G401 (cell line): ENCODE measurements around the gene ERFL. TPM values are rescaled to one million over a fixed set of nuclear protein-coding genes. Genes with fewer than 3 reads are reported as not detected.

Source experiments
- DNase-seq: peaks from one replicate; pipeline ENCODE4 v3.0.0-alpha.2; 2015; ENCODE audit warnings: low spot score
- in situ Hi-C: cut with HindIII; loops from 2 replicates; pipeline ENCODE4 v1.10.0; 2016; ENCODE audit warnings: low sequenced_read_pairs, mixed read lengths
- total RNA-seq: library from RNA; depleted of rRNA; stranded (reverse); fragments of >200 nt; shearing (Covaris generic); gene quantifications from 2 replicates; pipeline ENCODE4 v1.2.3, GENCODE V29; 2014

Gene ERFL
- total RNA-seq, 1 experiment from 2014 or later = not detected

DNA sequence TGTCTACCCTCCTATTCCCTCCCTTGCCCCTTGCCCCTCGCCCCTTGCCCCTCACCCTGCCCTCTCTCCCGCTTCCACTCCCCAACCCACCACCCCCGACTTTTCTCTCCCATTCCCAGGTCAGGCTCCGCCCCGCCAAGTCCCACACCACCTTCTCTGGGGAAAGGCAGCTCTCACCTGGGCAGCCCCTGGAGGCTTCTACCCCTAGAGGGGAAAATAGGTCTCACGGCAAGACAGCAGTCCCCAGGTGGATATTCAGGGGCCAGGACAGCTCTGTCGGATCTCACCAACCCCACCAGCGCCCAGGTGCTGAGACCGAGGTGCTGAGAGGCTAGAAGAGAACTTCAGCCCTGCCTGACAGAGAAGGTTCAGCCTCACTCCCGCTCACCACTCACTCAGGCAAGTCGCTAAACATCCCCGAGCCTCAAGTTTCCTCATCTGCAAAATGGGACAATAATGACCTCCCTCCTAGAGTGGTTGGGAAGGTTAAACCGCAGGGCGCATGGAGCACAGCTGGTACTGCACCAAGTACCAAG is 1.4 kb upstream of the ERFL start:
- no peak for DNase-seq
- in situ Hi-C loops = no loop called here

DNA sequence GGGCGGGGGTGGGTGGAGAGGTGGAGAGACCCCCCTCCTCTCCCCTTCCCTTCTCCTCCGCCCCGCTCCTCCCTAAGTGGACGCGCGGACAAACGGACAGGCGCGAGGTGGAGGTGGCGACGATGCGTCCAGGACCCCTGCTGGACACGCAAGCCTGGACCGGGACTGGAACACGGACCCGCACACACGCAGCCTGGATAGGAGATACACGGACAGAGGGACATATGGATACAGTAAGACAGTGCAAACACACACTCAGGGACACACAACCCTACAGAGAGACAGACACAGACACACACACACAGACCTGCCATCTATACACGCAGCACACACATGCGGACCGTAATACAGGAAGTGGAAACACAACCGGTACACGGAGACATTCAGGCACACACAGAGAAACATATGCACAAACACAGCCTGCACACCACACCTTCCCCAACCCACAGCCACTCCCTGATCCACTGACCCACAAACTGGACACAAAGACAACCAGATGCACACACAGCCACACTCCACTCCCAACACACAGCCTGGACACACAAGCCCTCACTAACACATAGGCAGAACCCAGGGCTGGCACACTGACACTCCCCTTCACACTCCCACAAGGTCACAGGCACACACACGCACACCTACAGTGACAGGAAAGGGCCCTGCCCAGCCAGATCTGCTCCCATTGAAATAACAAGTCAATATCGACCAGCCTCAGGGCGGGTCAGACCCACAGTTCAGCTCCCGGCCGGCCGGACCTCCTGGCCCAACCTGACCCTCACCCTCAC is 696 bp upstream of the ERFL start:
- in situ Hi-C loops = no loop called here
- DNase-seq = no peak

DNA sequence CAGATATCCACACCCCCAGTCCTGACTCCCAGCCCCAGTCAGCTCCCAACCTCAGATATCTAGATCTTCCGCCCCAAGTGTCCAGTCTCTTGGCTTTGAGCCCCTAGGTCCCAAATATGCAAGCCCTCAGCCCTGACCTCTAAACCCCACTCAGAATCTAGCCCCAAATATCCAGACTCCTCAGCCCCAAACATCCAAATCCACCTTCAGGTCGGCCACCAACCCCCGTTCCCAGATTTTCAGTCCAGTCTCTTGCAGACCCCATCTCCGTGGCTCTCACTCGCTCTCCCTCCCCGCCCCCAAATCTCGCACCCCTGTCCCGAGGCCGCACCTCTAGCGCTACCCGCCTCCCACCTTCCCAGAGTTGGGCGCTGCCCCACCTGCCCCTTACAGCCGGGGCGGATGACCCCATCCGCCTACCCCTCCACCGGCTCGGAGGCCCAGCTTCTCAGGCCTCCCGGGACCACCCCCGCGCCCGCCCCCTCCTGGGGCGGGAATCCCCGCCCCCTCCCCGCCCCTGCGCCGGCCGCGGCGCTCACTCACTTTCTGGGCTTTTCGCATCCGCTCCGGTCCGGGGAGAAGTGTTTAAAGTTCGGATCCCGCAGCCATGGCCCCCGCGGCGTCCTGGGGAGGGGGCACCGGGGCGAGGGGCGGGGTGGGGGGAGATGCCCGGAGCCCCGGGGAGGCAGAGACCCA is 604 bp downstream of the ERFL start:
- DNase-seq = no peak
- in situ Hi-C loops = no loop called here

DNA sequence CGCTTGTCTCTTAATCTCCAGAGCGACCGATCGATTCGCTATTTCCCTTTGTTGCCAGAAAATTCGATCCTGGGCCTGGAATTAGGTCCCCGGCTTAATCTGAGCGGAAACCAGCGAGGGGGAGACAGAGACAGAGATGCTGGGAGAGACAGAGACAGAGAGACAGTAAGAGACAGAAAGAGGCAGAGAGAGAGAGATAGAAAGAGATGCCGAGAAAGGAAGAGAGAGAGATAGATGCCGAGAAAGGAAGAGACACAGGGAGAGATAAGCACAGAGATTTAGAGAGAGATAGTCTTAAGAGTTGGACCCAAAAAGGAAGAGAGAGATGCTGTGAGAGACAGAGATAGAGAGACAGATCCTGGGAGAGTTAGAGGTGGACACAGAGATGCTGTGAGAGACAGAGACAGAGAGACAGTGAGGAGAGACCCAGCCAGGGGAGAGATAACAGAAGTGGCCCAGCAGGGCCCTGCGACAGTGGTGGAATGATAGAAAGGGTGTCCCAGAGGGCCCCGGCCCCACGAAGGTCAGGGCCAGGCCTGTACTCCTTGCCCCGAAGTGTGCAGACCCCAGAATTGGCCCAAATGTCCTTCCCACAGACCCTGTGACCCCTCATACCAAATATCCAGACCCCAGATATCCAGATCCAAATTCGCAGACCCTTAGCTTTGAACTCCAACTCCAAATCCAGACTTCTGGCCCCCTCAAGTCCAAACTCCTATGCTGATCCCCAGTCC is 1.3 kb downstream of the ERFL start:
- in situ Hi-C loops = no loop called here
- DNase-seq = no peak

DNA sequence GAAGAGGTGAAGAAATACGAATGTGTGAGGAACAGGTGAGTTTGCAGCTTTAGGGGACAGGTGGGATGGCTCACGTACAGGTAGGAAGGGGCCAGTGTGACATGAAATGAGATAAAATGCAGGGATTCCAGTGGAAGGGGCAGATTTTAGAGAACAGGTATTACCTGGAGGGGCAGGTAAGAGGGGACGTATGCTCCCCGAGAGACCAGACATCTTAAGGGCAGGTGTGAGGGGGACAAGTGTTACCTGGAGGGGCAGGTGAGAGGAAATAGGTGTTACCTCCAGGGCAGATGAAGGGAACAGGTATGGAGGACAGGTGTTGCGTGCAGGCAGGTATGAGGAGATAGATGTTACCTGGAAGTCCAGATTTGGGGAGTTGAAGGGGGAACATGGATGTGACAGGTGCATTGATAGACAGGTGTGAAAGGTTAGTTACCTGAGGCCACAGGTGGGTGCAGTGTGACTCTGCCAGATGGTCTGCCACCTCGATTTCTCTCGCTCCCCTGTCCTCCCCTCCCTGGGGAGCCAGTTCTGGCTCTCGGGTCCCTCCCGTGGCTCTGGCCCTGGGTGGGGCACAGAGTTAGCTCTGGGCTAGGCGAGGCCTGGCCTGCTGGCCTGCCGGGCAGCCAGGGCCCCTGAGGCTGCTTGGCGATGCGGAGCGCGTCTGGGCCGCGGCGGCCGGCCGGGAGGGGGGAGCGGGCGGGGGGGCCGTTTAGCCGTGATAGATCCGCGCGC is 2.1 kb downstream of the ERFL start:
- in situ Hi-C loops = no loop called here
- no peak for DNase-seq

DNA sequence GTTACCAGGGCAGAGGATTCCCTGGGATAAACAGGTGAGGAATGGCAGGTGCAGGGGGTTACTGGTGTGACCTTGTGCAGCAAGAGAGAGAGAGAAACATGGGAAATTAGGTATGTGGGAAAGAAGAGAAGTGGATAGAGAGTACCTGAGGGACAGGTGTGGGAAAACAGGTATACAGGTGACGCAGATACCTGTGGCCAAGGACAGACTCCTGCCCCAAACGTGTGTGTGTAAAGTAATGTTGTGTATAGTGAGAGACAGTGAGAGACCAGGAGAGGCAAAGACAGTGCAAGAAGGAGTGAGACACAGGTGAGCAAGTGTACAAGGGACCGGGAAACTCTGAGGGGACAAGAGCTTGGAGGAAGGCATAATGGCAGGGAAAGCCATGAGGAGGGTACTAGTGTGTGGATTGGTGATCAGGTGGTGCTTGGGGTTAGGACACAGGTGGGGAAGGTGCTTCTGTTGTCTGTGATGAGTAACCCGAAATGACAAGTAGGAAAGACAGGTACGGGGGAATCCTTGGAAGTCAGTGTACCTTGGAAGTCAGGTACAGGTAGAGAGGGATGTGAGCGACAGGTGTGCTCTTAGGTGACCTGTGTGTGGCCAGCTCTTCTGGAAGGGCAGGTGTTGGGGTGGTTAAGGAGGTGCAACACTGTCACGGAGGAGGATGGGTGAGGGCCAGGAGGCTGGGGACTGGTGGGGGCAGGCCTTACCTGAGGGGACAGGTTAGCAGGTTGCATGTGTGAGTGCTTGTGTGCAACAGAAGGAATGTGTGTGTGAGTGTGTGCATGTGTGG is 2.8 kb downstream of the ERFL start:
- no peak for DNase-seq
- in situ Hi-C loops = no loop called here

DNA sequence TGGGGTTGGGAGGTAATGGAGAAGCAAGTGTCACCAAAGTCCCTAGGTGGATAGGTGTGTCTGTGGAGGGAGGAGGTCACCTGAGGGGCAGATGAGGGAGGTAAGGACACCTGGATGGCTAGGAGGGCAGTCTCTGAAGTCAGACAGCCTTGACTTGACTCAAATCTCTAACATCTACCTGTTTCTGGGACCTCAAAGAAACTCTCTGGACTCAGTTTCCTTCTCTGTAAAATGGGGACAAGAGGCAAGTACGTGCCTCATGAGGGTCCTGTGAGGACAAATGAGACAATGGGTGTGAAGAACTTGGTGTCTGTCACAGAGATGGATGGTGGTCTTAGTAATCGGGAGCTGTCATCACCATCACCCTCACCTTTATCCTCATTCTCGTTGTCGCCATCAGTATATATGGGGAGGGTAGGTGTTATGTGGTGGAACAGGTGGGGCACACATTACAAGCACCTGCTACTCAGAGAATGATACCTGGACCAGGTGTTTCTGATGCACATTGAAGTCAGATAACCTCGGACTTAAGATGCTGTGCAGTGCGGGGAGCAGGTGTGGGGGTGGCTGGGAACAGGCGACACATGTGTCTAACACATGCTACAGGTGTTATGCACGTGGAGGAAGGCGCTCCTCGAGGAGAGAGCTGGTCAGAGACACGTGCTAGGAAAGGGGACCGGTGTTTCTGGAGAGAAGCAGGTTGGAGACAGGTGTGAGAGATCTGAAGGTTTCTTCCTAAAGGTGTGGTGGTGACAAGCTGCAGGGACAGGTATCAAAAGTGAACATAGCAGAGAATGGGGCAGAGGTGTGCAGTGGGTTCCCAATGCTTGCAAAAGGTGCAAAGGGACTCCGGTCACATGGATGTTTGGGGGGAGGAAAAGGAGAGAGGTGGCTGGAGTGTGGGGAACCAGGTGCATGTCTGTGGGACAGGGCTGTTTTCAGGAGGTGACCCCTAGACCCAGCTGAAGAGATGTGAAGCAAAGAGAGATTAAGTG is 3.8 kb downstream of the ERFL start:
- in situ Hi-C loops = no loop called here
- no peak for DNase-seq

DNA sequence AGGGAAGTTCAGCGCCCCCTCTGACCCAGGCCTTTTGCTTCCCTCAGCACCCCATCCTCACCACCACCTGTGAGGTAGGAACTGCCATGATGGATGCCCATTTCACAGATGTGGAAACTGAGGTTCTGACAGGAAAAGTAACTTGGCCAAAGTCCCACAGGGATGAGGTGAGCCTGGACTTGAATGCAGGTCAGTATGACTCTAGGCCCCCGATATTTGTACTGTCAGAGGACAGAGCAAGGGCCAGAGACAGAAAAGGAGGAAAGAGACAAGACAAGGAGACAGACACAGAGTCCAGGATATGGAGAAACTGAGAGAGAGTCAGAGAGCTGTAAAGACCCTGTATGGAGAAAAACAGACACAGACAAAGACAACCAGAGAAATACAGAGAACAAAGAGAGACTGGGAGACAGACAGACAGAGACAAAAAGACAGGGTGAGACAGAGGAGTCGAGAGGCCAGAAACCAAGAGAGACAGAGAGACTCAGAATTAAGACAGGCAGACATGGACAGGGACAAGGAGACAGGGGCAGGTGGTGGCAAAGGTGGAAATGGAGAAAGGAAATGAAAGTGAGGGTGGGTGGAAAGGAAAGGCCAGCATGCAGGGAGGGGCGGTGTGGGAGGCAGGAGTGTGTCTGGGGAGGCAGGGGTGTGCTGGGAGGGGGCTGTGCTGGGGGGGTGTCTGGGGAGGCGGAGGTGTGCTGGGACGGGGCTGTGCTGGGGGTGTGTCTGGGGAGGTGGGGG is 5.0 kb downstream of the ERFL start:
- in situ Hi-C loops = no loop called here

DNA sequence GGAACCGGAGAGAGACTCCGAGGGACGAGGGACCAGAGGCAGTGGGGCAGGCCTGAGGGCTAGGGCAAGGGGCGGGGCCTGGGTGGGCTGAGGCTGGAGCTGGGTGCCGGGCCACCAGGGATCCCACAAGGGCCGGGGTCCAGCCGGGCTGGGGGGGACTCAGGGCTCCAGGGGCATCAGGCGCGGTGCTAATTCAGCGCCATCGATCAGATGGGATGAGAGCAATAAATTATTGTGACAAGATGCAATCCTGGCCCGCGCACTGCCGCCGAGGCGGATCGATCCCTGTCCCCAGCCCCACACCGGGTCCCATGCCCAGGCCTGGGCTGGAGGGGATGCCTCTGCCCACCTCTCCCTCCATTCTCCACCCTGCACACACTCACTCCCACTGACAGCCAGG is 5.7 kb downstream of the ERFL start:
- in situ Hi-C loops = no loop called here
- DNase-seq = no peak

More for the DNA sequence above, 5.0 kb downstream of the ERFL start:
- no peak for DNase-seq

DNA sequence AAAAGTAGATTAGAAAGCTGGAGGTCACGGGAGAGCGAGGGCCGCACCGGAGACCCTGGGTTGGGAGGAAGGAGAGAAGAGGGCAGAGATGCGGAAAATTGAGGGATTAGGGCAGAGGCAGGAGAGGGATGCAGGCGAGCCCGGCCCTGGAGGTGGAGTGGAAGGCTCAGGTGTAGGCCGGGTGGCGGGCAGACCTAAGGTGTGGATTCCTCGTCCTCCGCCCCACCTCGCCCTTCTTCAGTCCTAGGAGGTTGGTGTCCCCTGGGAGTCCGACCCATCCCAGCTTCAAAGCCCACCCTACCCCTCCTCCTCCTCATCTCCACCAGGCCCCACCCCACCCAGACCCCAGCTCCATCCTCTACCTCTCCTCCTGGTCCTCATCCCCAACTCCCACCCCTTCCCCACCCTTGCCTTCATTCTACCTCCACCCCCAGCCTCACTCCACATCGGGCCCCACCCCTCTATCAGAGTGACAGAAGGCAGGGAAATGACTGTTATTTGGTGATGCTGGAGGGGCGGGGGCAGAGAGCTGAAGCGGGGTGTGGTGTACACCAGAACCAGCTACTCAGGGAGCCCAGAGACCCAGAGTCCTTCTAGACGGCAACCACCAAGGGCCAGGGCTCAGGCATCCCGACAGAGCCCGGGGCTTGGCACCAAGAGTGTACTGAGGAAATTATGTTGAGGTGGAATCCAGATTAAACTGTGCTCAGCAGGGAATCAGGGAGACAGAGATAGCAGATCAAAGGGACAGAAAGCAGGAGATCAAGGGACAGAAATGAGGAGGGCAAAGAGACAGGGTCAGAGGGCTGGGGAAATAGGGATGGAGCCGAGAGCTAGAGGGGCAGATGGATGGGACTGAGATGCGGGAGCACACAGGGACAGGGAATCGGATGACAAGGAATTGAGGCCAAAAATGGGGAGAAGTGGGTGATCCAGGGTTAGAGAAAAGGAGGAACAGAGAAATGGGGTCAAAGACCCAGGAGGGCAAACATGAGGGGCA is 6.4 kb downstream of the ERFL start:
- in situ Hi-C loops = no loop called here
- DNase-seq = no peak

DNA sequence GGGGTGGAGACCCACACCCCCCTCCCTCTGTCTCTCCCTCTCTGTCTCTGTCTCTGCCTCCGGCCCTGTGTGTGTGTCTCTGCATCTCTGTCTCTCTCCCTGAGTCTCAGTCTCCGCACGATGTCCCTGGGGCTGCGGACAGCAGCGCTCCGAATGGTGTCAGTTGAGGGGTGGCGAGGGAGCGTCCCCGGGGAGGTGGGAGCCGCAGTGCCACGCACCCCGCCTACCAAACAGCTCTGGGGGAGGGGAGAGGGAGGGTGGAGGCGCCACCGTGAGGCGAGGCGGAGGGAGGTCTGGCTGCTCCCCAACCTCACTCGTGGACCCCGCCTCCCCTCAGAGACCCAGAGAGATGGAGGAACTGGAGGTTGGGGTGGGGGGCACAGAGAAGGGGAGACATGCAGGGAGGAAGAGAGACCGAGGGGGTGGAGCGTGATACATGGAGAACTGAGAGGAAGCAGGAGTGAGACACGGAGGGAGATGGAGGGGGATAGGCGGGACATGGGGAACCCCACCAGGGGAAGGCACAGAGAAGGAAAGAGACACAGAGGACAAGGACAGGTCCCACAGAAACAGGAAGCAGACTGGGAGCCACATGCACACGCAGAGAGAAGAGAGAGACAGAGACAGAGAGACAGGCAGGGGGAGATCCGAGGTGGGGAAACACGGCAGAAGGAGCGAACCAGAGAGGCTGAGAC is 7.2 kb downstream of the ERFL start:
- in situ Hi-C loops = no loop called here
- DNase-seq = no peak

DNA sequence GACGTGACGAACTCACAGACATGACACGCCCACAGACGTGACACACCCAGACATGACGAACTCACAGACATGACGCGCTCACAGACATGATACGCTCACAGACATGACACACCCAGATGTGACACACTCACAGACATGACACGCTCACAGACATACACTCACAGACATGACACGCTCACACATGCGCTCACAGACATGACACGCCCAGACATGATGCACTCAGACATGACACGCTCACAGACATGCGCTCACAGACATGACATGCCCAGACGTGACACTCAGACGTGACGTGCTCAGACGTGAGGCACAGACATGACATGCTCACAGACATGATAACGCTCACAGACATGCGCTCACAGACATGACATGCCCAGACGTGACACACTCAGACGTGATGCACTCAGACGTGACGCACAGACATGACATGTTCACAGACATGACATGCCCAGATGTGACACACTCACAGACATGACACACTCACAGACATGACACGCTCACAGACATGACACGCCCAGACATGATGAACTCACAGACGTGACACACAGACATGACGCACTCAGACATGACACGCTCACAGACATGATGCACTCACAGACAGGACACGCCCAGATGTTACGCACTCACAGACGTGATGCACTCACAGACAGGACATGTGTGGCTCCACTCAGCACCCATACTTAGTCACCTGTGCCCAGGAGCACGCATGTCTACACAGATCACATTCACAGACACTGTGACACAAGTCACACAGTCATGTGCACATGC is 8.1 kb downstream of the ERFL start:
- no peak for DNase-seq
- in situ Hi-C loops = no loop called here

DNA sequence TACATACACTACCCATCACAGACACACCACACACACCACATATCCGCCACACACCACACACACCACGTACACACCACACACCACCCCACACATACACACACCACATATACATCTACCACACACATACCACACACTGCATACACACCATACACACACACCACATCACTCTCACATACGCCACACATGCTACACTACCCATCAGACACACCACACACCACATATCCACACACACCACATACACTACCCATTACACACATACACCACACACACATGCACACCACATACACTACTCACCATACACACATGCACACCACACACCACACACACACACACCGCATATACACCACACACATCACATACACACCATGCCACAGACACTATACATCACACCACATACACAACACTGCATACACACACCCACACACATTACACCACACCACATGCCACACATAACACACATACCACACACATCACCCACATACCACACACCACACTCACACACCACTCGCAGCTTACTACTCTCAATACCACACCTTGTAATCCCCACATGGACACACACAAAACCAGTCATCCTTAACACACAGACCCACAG is 9.5 kb downstream of the ERFL start:
- in situ Hi-C loops = no loop called here
- DNase-seq = no peak

DNA sequence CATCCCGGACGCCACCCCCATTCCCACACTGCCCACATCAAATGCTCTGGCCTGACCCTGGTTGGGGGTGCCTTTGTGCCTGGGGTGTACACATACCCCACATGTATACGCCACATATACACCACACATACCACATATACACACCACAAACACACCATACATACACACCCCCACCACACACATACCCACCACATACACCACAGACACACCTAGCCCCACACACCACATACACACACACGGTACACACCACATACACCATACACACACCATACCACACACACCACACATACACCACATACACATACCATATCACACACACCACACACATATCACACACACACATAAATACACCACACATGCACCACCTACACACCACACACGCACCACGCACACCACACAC is 10.2 kb downstream of the ERFL start:
- in situ Hi-C loops = no loop called here

More for the DNA sequence above, 10.2 kb downstream of the ERFL start:
- no peak for DNase-seq
